GM23338 (cell line): ENCODE results near the gene ELL2. TPM values are rescaled to one million over a fixed set of nuclear protein-coding genes. Genes with fewer than 3 reads are reported as not detected.

Experiments used
- ATAC-seq: fragments of 200-7000 bp; cut with Tn5 transposase; 3 replicates; pipeline ENCODE4 v1.9.1; 2020
- DNase-seq: peaks from one replicate; pipeline ENCODE4 v3.0.0-alpha.2; 2015; ENCODE audit warnings: low spot score
- H2AFZ ChIP-seq: fragments of 200-600 bp; sonication (generic); 2 replicates; pipeline ENCODE4 v1.8.0; 2016; ENCODE audit warnings: antibody characterized with exemption, mild to moderate bottlenecking, moderate library complexity
- H3F3A ChIP-seq: fragments of 200-600 bp; sonication (generic); replicated peaks from 2 replicates; pipeline ENCODE4 v1.8.0; 2017; ENCODE audit warnings: antibody characterized with exemption, mixed run types, low read depth
- H3K27ac ChIP-seq: fragments of 200-600 bp; sonication (generic); 2 replicates; pipeline ENCODE4 v1.6.1; 2016; ENCODE audit warnings: low read depth
- H3K27me3 ChIP-seq: fragments of 200-600 bp; sonication (generic); 2 replicates; pipeline ENCODE4 v1.8.0; 2016; ENCODE audit warnings: mild to moderate bottlenecking, mixed run types, moderate library complexity; ENCODE audit not compliant: insufficient read depth
- H3K36me3 ChIP-seq: fragments of 200-600 bp; sonication (generic); 2 replicates; pipeline ENCODE4 v1.8.0; 2016; ENCODE audit warnings: mild to moderate bottlenecking; ENCODE audit not compliant: insufficient read depth
- H3K4me1 ChIP-seq: fragments of 200-600 bp; sonication (generic); 2 replicates; pipeline ENCODE4 v1.8.0; 2016; ENCODE audit warnings: mild to moderate bottlenecking, moderate library complexity; ENCODE audit not compliant: insufficient read depth
- H3K4me2 ChIP-seq: fragments of 200-600 bp; sonication (generic); 2 replicates; pipeline ENCODE4 v1.7.1; 2017; ENCODE audit warnings: mixed run types
- H3K4me3 ChIP-seq: fragments of 200-600 bp; sonication (generic); 2 replicates; pipeline ENCODE4 v1.6.1; 2016; ENCODE audit warnings: mixed run types
- H3K79me2 ChIP-seq: fragments of 200-600 bp; sonication (generic); replicated peaks from 2 replicates; pipeline ENCODE4 v1.8.0; 2017; ENCODE audit warnings: mild to moderate bottlenecking; ENCODE audit not compliant: insufficient read depth
- H3K9me2 ChIP-seq: fragments of 200-600 bp; sonication (generic); 2 replicates; pipeline ENCODE4 v1.8.0; 2017; ENCODE audit not compliant: insufficient read depth
- H4K20me1 ChIP-seq: fragments of 200-600 bp; sonication (generic); replicated peaks from 2 replicates; pipeline ENCODE4 v1.8.0; 2017; ENCODE audit warnings: mild to moderate bottlenecking; ENCODE audit not compliant: insufficient read depth
- H3K27ac Mint-ChIP-seq: 2 replicates; pipeline ENCODE4 v1.8.0; 2020; ENCODE audit warnings: inconsistent platforms, mild to moderate bottlenecking, moderate library complexity, mixed read lengths
- H3K27me3 Mint-ChIP-seq: 3 replicates; pipeline ENCODE4 v1.8.0; 2022; ENCODE audit warnings: low read depth, mild to moderate bottlenecking, moderate library complexity, mixed read lengths, inconsistent platforms; ENCODE audit not compliant: insufficient read depth, poor library complexity
- H3K36me3 Mint-ChIP-seq: 3 replicates; pipeline ENCODE4 v1.8.0; 2021; ENCODE audit warnings: low read depth, mild to moderate bottlenecking, inconsistent platforms, moderate library complexity, mixed read lengths
- H3K4me1 Mint-ChIP-seq: 3 replicates; pipeline ENCODE4 v1.8.0; 2020; ENCODE audit warnings: mild to moderate bottlenecking, inconsistent platforms, mixed read lengths
- H3K4me3 Mint-ChIP-seq: 3 replicates; pipeline ENCODE4 v1.8.0; 2021; ENCODE audit warnings: moderate library complexity, mild to moderate bottlenecking, inconsistent platforms, mixed read lengths
- H3K9me3 Mint-ChIP-seq: 3 replicates; pipeline ENCODE4 v1.8.0; 2020; ENCODE audit warnings: moderate library complexity, mild to moderate bottlenecking, inconsistent platforms, mixed read lengths
- CREB1 ChIP-seq: fragments of 250-450 bp; sonication (Bioruptor Pico); IDR thresholded peaks from 2 replicates; pipeline ENCODE4 v1.5.0; 2020; ENCODE audit warnings: low read depth, mild to moderate bottlenecking, moderate library complexity
- CTCF ChIP-seq, 2 experiments: fragments of 200-600 bp in 1 of 2; sonication (generic) in 1 of 2; conservative IDR thresholded peaks; 2 replicates each; pipeline versions ENCODE4 v1.5.1 to v1.6.1; 2016 to 2017; ENCODE audit warnings: antibody characterized with exemption in 2 of 2, low read depth in 2 of 2, mild to moderate bottlenecking in 2 of 2, moderate library complexity in 1 of 2
- ETS1 ChIP-seq: IDR thresholded peaks from 2 replicates; pipeline ENCODE4 v1.6.1; 2016; ENCODE audit warnings: antibody characterized with exemption
- EZH2 ChIP-seq: fragments of 200-600 bp; sonication (generic); IDR thresholded peaks from one replicate; pipeline ENCODE4 v1.8.0; 2017; ENCODE audit warnings: antibody characterized with exemption, mild to moderate bottlenecking, low read depth; ENCODE audit not compliant: unreplicated experiment
- EZH2phosphoT487 ChIP-seq: fragments of 200-600 bp; sonication (generic); IDR thresholded peaks from one replicate; pipeline ENCODE4 v1.8.1; 2018; ENCODE audit warnings: antibody characterized with exemption; ENCODE audit not compliant: unreplicated experiment
- JUNB ChIP-seq: IDR thresholded peaks from one replicate; pipeline ENCODE4 v1.6.1; 2016; ENCODE audit warnings: antibody characterized with exemption; ENCODE audit not compliant: unreplicated experiment
- NANOG ChIP-seq: IDR thresholded peaks from 2 replicates; pipeline ENCODE4 v1.6.1; 2016; ENCODE audit warnings: antibody characterized with exemption, borderline replicate concordance
- POLR2AphosphoS5 ChIP-seq: IDR thresholded peaks from 2 replicates; pipeline ENCODE4 v1.6.1; 2016; ENCODE audit warnings: antibody characterized with exemption, low read depth
- REST ChIP-seq: IDR thresholded peaks from one replicate; pipeline ENCODE4 v1.6.1; 2018; ENCODE audit warnings: antibody characterized with exemption; ENCODE audit not compliant: unreplicated experiment
- STAT1 ChIP-seq: IDR thresholded peaks from one replicate; pipeline ENCODE4 v1.6.1; 2016; ENCODE audit warnings: antibody characterized with exemption; ENCODE audit not compliant: unreplicated experiment
- ZNF114 ChIP-seq: fragments of 250-450 bp; sonication (Bioruptor Pico); IDR thresholded peaks from 2 replicates; pipeline ENCODE4 v1.5.0; 2020; ENCODE audit warnings: mild to moderate bottlenecking, moderate library complexity
- ZNF331 ChIP-seq: fragments of 250-450 bp; sonication (Bioruptor Pico); IDR thresholded peaks from 2 replicates; pipeline ENCODE4 v1.5.0; 2020; ENCODE audit warnings: low read depth, mild to moderate bottlenecking, moderate library complexity
- ZNF462 ChIP-seq: fragments of 250-450 bp; sonication (Bioruptor Pico); IDR thresholded peaks from 2 replicates; pipeline ENCODE4 v1.5.0; 2020; ENCODE audit warnings: mild to moderate bottlenecking, moderate library complexity
- polyA plus RNA-seq: library from polyadenylated mRNA; unstranded; fragments of >200 nt; fragmentation: Nextera tagmentation; extraction: Ambion mirVana; gene quantifications from 2 replicates; pipeline ENCODE4 v1.2.1, GENCODE V29; 2016
- total RNA-seq: library from RNA; depleted of rRNA; stranded (reverse); fragments of >200 nt; shearing (Covaris generic); gene quantifications from 2 replicates; pipeline ENCODE4 v1.2.3, GENCODE V29; 2014

Gene ELL2
- total and polyA plus RNA-seq, 2 experiments from 2014 or later: 7.4 to 32.6 TPM

GRCh38 chr5:95884511-95884910, 77.1 kb downstream of the ELL2 start:
- Histone ChIP-seq H3K4me2 (no peak overlapping the region), H2AFZ (no peak overlapping the region), H3K4me1 (no peaks in the 10 kb centered on the region), H3K9me2 (no peaks in the 10 kb centered on the region), H3K4me3 (no peak overlapping the region), H4K20me1 (no peaks in the 10 kb centered on the region), H3K27ac (no peak overlapping the region), H3K27me3 (no peaks in the 10 kb centered on the region), H3K36me3 (no peaks in the 10 kb centered on the region), H3F3A (no peaks in the 10 kb centered on the region), H3K79me2 (no peaks in the 10 kb centered on the region)
- DNase-seq: no peak
- Mint-ChIP-seq H3K36me3 (no peaks in the 10 kb centered on the region), H3K27ac (no peak overlapping the region), H3K9me3 (no peaks in the 10 kb centered on the region), H3K4me3 (no peak overlapping the region), H3K4me1 (no peaks in the 10 kb centered on the region), H3K27me3 (no peaks in the 10 kb centered on the region)
- ATAC-seq: no peak
- TF ChIP-seq CREB1 (CRISPR knock-in tag) (no peak), ZNF331 (CRISPR knock-in tag) (no peak), NANOG (no peak), EZH2phosphoT487 (no peak), POLR2AphosphoS5 (no peak), CTCF (conservative IDR thresholded peaks at IDR 0.05; ENCODE audit: low read depth in 2 of 2) (no peak), ZNF114 (CRISPR knock-in tag) (no peak), STAT1 (no peak), ETS1 (no peak), EZH2 (no peak), ZNF462 (no peak), REST (no peak), JUNB (no peak)
